Measurements from ENCODE around the gene HDAC4. TPM values are rescaled to one million over a fixed set of nuclear protein-coding genes. Genes with fewer than 3 reads are reported as not detected.

HDAC4 gene
- total RNA-seq, 2 experiments from 2014 or later: 32.0 to 35.6 TPM

DNA sequence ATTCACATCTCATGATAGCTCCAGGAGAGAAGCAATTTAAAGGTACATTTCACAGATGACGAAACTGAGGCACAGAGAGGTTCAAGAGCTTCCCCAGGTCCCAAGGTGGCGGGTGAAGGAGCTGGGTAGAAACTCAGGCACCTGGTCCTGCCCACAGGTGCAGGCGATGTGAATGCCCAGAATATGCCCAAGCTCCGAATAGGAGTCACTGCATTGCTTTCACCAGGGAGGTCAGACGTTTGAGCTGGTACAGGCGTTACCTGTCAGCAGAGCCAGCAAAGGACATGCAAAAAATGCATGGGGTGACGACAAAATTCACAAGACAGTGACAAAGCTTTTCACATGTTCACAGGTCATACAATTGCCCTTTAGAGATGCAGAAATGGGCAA is 247.9 kb downstream of the HDAC4 start:
- DNase-seq: peak; percentile 1
- Mint-ChIP-seq H3K36me3 (ENCODE audit: low read depth) (peaks cover 58% of the 10 kb centered on the region), H3K27ac (no peak overlapping the region), H3K4me1 (ENCODE audit: low read depth) (peaks cover 10% of the 10 kb centered on the region), H3K4me3 (no peak overlapping the region), H3K9me3 (peaks cover 4% of the 10 kb centered on the region), H3K27me3 (ENCODE audit: low read depth) (no peaks in the 10 kb centered on the region)
- intact Hi-C loops (cut with micrococcal nuclease): no loop called here
- CTCF ChIA-PET: interaction anchor here (0.6 kb wide), 1 partner anchor 499 kb away, joined by 3 read pairs; no protein-coding TSS in a partner anchor

DNA sequence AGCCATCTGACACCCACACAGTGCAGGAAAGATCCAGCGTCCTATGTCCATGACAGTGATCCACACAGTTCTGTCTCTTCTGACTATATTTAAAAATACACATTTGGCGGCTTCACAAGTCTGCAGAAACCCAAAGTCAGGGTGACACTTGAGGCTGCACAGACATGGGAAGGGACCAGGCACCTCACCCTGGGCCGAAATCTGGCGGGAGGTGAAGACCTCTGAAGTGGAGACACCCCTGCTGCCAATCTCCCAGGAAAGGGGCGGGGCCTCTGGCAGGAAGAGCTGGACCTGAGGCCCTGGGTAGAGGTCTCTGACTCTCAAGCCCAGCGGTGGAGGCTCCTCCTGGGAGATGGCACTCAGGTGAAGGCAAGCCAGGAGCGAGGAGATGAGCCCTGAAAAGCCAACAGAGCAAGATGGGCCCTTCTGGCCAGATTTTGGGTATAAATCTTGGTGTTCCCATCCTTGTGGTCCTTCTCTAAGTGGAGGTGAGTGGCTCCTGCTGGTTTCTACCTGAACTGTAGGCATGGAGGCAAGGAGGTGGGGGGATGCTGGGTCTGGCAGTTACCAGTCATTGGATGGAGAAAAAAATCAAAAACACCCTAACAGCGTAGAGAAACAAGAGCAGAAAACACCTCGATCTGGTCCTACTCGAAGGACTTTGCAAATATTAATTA is 248.4 kb downstream of the HDAC4 start:
- no peak overlapping the region for H3K27ac Mint-ChIP-seq
- H3K4me1 Mint-ChIP-seq (ENCODE audit: low read depth): peaks cover 10% of the 10 kb centered on the region
- H3K9me3 Mint-ChIP-seq: peaks cover 4% of the 10 kb centered on the region
- CTCF ChIA-PET: no interaction called here
- peaks cover 58% of the 10 kb centered on the region for H3K36me3 Mint-ChIP-seq (ENCODE audit: low read depth)
- no peaks in the 10 kb centered on the region for H3K27me3 Mint-ChIP-seq (ENCODE audit: low read depth)
- peak; percentile 2 for DNase-seq
- intact Hi-C loops (cut with micrococcal nuclease): no loop called here
- H3K4me3 Mint-ChIP-seq: no peak overlapping the region

DNA sequence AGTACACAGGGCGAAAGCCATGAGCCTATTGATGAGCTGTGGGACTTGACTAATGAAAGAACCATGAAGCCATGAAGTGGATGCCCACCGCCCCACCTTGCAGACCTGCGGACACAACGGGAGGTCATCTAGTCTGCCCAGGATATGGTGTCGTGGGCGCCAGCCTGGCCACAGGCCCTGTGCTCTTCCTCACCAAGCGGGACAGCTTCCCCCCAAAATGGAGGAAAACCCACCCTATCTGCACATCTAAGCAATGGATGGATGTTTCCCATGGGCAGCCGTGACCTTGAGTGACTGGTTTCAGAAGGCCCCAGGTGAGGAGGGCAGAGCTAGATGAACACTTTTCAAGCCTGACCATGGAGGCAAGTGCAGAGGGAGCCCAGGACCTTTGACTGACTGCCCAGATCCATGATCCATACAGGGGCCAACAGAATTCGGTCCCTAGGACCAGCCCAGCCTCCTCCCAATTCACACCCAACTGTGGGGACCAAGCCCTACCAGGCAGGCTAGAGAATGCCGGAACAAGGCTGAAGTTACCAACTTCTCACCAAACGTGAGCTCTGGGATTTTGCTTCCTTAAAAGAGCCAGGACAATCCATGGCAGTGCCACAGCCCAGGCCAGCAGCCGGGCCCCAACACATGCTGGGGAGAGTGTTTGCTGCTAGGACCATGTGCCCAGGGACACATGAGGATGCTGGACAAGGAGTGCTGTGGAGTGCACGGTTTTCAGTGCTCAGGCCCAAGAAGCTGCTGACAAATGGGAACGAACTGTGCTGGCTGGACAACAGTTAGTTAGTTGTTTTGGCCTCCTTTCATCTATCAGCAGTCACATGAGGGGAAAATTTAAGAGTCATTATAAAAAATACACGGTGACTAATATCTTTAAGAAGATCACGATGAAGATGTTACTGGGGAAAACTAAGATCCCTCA is 249.4 kb downstream of the HDAC4 start:
- Mint-ChIP-seq H3K9me3 (peaks cover 4% of the 10 kb centered on the region), H3K27me3 (ENCODE audit: low read depth) (no peaks in the 10 kb centered on the region), H3K4me3 (no peak overlapping the region), H3K36me3 (ENCODE audit: low read depth) (peaks cover 53% of the 10 kb centered on the region), H3K4me1 (ENCODE audit: low read depth) (peaks cover 10% of the 10 kb centered on the region), H3K27ac (peak overlapping the region; percentile 63)
- DNase-seq: peak; percentile 2
- CTCF ChIA-PET: no interaction called here
- intact Hi-C loops (cut with micrococcal nuclease): no loop called here

DNA sequence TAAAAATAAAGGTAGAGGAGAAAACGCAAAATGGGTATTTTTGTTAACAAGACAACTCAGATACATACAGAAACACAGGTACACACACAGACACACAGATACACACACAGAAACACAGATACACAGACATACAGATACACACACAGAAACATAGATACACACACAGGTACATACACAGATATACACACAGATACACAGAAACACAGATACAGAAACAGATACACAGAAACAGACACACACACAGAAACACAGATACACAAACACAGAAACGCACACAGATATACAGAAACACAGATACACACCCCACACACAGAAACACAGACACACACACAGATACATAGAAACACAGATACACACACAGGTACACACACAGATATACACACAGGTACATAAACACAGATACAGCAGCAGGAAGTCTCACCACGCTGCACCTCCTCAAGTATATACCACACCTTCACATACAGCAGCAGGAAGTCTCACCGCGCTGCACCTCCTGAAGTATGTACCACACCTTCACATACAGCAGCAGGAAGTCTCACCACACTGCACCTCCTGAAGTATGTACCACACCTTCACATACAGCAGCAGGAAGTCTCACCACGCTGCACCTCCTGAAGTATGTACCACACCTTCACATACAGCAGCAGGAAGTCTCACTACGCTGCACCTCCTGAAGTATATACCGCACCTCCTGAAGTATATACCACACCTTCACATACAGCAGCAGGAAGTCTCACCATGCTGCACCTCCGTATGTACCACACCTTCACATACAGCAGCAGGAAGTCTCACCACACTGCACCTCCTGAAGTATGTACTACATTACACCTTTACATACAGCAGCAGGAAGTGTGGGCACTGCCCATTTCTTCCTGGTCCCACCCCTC is 250.5 kb downstream of the HDAC4 start:
- Mint-ChIP-seq H3K4me1 (ENCODE audit: low read depth) (peaks cover 10% of the 10 kb centered on the region), H3K27ac (peak overlapping the region; percentile 63), H3K9me3 (peaks cover 4% of the 10 kb centered on the region), H3K4me3 (no peak overlapping the region), H3K27me3 (ENCODE audit: low read depth) (no peaks in the 10 kb centered on the region), H3K36me3 (ENCODE audit: low read depth) (peaks cover 49% of the 10 kb centered on the region)
- CTCF ChIA-PET: no interaction called here
- intact Hi-C loops (cut with micrococcal nuclease): no loop called here
- DNase-seq: peak; percentile 31

DNA sequence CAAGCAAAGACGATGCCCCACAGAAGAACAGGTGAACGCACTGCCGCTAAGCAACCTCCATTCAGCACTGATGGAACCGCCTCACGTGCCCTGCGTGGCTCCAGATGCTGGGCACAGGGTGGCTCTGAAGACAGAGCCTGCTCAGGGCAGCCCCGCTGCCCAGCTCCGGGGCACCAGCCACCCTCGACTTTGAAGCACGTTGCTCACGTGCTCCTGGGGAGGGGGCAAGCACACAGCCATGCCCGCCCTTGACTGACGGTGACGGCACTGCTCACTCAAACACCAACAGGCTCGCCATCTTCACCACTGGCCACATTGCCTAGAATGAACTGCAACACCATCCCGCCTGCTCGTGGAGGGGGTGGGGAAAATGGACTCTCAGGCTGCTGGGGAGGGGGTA is 251.3 kb downstream of the HDAC4 start:
- peaks cover 45% of the 10 kb centered on the region for H3K36me3 Mint-ChIP-seq (ENCODE audit: low read depth)
- DNase-seq: peak; percentile 2
- intact Hi-C loops (cut with micrococcal nuclease): no loop called here
- H3K27ac Mint-ChIP-seq: no peak overlapping the region
- CTCF ChIA-PET: no interaction called here
- no peak overlapping the region for H3K4me3 Mint-ChIP-seq
- H3K4me1 Mint-ChIP-seq (ENCODE audit: low read depth): peaks cover 10% of the 10 kb centered on the region
- H3K27me3 Mint-ChIP-seq (ENCODE audit: low read depth): no peaks in the 10 kb centered on the region
- H3K9me3 Mint-ChIP-seq: peaks cover 4% of the 10 kb centered on the region

DNA sequence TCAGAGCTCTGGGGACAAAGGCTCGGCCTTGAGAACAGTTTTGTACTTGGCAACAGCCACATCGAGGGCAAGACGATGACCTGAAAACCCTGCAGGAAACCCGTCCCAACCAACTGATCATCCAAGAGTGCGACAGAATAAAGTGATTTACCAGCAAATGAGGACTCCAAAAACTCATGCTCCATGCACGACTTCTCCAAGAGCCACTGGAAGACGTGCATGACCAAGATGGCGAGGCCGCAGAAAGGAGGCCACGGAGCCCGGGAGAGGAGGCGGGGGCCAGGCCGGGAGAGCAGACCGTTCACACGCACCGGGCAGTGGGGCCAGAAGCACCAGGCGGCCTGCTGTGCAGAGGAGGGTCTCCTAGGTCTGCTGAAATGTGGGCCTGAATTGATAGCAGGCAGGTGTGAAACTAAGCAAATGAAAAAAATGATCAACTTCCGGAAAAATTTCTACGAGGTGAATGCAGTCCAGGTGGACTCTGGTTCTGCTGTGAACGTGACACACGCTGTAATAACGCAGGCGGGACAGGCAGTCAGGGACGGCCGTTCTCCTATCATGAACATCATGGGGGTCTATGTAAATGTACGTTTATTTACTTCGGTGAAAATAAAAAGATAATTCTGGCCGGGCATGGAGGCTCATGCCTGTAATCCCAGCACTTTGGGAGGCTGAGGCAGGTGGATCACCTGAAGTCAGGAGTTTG is 252.2 kb downstream of the HDAC4 start:
- no peak overlapping the region for H3K4me3 Mint-ChIP-seq
- intact Hi-C loops (cut with micrococcal nuclease): no loop called here
- no peaks in the 10 kb centered on the region for H3K27me3 Mint-ChIP-seq (ENCODE audit: low read depth)
- H3K36me3 Mint-ChIP-seq (ENCODE audit: low read depth): peaks cover 37% of the 10 kb centered on the region
- H3K4me1 Mint-ChIP-seq (ENCODE audit: low read depth): peaks cover 10% of the 10 kb centered on the region
- no peak for DNase-seq
- H3K9me3 Mint-ChIP-seq: peaks cover 4% of the 10 kb centered on the region
- H3K27ac Mint-ChIP-seq: no peak overlapping the region
- CTCF ChIA-PET: no interaction called here

DNA sequence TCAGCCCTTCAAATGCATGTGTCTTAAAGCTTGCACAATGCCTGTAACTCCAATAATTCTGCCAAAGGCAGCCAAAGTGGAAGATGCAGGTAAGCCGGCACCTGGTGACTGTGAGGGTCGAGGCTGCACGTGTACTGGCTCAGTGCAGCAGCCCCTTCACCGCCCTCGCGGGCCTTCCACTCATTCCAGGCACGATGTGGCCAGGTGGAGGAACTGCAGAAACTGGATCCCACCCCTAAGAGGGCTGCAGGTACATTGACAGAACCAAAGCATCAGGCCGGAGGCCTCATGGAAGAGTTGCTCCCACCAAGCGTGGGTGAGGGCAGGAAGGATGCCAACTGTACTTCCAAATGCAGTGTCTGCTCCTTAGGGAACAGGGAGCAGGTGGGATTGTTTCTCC is 253.4 kb downstream of the HDAC4 start:
- Mint-ChIP-seq H3K27me3 (ENCODE audit: low read depth) (no peaks in the 10 kb centered on the region), H3K36me3 (ENCODE audit: low read depth) (peaks cover 33% of the 10 kb centered on the region)
- intact Hi-C loops (cut with micrococcal nuclease): no loop called here

DNA sequence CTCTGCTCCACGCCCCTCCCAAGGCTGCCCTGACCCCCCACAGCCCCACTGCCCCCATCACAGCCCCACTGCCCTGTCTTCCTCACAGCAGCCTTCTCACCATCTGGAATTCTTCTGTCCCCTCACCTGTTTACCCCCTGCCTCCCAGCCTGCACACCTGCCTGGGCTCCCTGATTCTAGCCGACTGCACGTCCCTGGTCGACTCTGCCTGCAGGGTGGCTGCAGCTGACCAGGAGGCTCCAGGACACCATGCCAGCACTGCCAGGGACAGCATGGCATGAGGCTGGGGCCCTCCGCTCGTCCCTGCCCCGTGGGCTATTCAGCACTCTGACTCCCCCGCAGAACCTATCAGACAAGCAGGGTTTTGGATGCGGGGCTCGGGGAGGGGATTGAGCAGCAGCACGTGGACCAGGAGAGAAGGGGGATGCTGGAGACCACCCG is 254.1 kb downstream of the HDAC4 start:
- peaks cover 7% of the 10 kb centered on the region for H3K4me1 Mint-ChIP-seq (ENCODE audit: low read depth)
- intact Hi-C loops (cut with micrococcal nuclease): no loop called here
- H3K27ac Mint-ChIP-seq: no peak overlapping the region
- H3K36me3 Mint-ChIP-seq (ENCODE audit: low read depth): peaks cover 26% of the 10 kb centered on the region
- DNase-seq: no peak
- no peaks in the 10 kb centered on the region for H3K27me3 Mint-ChIP-seq (ENCODE audit: low read depth)
- no peak overlapping the region for H3K4me3 Mint-ChIP-seq
- CTCF ChIA-PET: no interaction called here
- H3K9me3 Mint-ChIP-seq: peaks cover 4% of the 10 kb centered on the region

More for the DNA sequence above, 253.4 kb downstream of the HDAC4 start:
- Mint-ChIP-seq H3K27ac (no peak overlapping the region), H3K4me1 (ENCODE audit: low read depth) (peaks cover 10% of the 10 kb centered on the region), H3K9me3 (peaks cover 4% of the 10 kb centered on the region), H3K4me3 (no peak overlapping the region)
- CTCF ChIA-PET: no interaction called here
- DNase-seq: no peak

DNA sequence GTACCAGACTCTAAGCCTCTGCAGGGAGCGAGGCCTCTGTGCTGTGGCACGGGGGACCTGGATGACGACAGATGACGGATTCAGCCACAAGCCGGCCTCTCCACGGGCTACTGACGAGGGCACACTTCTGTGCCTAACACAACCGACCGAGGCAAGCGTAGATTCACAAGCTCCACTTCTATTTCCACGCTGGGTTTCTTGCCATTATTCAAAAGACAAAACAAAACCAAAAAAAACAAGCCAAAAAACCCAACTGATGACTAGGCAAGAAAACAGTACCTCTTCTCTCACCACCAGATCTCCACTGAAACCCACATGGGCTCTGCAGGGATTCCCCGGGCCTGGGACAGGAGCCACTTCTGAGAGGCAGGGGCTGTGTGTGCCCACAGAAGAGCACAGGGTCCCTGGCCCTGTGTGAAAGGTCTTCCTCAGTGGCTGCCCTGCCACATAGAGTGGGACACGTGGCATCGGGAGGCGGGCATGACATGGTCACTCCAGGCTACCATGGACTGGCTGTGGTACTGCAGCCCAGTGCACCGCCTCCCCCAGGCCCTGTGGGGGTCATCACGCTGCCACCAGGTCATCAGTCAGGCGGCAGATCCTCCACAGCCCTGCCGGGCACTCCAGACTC is 254.7 kb downstream of the HDAC4 start:
- intact Hi-C loops (cut with micrococcal nuclease): no loop called here
- DNase-seq: no peak
- no peaks in the 10 kb centered on the region for H3K27me3 Mint-ChIP-seq (ENCODE audit: low read depth)
- H3K27ac Mint-ChIP-seq: no peak overlapping the region
- CTCF ChIA-PET: no interaction called here
- peaks cover 4% of the 10 kb centered on the region for H3K9me3 Mint-ChIP-seq
- no peak overlapping the region for H3K4me3 Mint-ChIP-seq
- peaks cover 23% of the 10 kb centered on the region for H3K36me3 Mint-ChIP-seq (ENCODE audit: low read depth)
- H3K4me1 Mint-ChIP-seq (ENCODE audit: low read depth): peaks cover 5% of the 10 kb centered on the region

DNA sequence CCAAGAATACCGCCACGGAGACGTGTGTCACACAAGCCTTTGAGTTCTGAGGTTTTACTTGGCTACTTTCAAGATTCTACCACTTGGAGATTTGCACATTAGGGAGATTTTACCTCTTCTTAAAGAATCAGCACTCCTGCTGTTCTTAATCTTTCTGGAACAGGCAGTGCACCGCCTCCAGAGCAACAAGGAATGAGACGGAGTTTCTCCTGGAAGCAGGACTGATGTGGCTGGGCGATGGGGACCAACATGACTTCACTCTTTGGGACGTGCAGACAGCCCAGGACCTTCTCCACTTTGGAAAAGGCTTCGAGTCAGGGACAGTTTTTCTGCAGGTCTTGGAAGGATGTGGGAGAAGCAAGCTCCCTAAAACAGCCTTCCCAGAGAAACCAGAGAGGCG is 255.2 kb downstream of the HDAC4 start:
- Mint-ChIP-seq H3K36me3 (ENCODE audit: low read depth) (peaks cover 18% of the 10 kb centered on the region), H3K27ac (no peak overlapping the region), H3K4me1 (ENCODE audit: low read depth) (no peaks in the 10 kb centered on the region), H3K4me3 (no peak overlapping the region), H3K27me3 (ENCODE audit: low read depth) (no peaks in the 10 kb centered on the region), H3K9me3 (peaks cover 4% of the 10 kb centered on the region)
- DNase-seq: no peak
- intact Hi-C loops (cut with micrococcal nuclease): no loop called here
- CTCF ChIA-PET: no interaction called here

DNA sequence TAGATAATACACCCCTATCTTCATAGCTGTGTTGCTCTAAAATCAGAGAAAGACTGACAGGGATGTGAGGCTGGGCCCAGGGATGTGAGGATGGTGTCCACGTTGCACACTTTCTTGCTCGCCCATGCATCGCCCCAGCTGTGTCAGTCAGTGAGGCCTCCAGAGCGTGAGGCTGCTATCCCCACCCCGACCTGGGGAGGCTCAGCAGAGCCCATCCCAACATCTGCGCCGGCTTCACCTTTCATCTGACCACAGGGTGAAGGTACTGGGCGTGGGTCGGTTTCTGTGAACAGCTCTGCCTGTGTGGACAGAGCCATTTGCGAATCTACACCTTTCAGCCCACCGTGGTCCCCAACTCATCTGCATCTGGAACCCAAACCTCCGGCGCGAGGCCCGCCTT is 255.7 kb downstream of the HDAC4 start:
- CTCF ChIA-PET: interaction anchor here (1.5 to 1.6 kb wide), 2 partner anchors 107 to 121 kb away, joined by 7 to 10 read pairs; no protein-coding TSS in a partner anchor
- no peak overlapping the region for H3K4me3 Mint-ChIP-seq
- no peak overlapping the region for H3K27ac Mint-ChIP-seq
- intact Hi-C loops (cut with micrococcal nuclease): no loop called here
- H3K27me3 Mint-ChIP-seq (ENCODE audit: low read depth): no peaks in the 10 kb centered on the region
- DNase-seq: no peak
- peaks cover 1% of the 10 kb centered on the region for H3K9me3 Mint-ChIP-seq
- no peaks in the 10 kb centered on the region for H3K4me1 Mint-ChIP-seq (ENCODE audit: low read depth)
- peaks cover 15% of the 10 kb centered on the region for H3K36me3 Mint-ChIP-seq (ENCODE audit: low read depth)
